ENCODE measurements around the gene FRK.
"Not testable (repeated sequence)": the region's sequence is repeated elsewhere in the genome, so short reads cannot be mapped to it uniquely, and the experiment has no call there.

DNA sequence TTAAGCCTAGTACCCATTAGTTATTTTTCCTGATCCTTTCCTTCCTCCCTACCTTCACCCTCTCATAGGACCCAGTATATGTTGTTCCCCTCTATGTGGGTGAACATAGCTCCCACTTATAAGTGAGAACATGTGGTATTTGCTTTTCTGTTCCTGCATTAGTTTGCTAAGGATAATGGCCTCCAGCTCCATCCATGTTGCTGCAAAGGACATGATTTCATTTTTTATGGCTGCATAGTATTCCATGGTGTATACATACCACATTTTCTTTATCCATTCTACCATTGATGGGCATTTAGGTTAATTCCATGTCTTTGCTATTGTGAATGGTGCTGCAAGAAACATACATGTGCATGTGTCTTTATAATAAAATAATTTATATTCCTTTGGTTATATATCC is 115.9 kb downstream of the FRK start:
- TF ChIP-seq, protein P1, sequence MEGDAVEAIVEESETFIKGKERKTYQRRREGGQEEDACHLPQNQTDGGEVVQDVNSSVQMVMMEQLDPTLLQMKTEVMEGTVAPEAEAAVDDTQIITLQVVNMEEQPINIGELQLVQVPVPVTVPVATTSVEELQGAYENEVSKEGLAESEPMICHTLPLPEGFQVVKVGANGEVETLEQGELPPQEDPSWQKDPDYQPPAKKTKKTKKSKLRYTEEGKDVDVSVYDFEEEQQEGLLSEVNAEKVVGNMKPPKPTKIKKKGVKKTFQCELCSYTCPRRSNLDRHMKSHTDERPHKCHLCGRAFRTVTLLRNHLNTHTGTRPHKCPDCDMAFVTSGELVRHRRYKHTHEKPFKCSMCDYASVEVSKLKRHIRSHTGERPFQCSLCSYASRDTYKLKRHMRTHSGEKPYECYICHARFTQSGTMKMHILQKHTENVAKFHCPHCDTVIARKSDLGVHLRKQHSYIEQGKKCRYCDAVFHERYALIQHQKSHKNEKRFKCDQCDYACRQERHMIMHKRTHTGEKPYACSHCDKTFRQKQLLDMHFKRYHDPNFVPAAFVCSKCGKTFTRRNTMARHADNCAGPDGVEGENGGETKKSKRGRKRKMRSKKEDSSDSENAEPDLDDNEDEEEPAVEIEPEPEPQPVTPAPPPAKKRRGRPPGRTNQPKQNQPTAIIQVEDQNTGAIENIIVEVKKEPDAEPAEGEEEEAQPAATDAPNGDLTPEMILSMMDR (IDR thresholded peaks at IDR 0.05), result not testable (repeated sequence)
- not testable (repeated sequence) for TF ChIP-seq EP300, POLR2A (IDR thresholded peaks at IDR 0.05)

All from sigmoid colon (tissue), 4 donors.